ENCODE results near the gene HSPB3.
"Not testable (repeated sequence)": the region's sequence is repeated elsewhere in the genome, so short reads cannot be mapped to it uniquely, and the experiment has no call there.

HSPB3 gene

GRCh38 chr5:54457094-54457862 lies 1.8 kb downstream of the HSPB3 start:
- peak; percentile 71 for DNase-seq (ENCODE audit: low read depth)

- no peak for DNase-seq (ENCODE audit: low read depth)
Measured at GRCh38 chr5:54458221-54458620, 2.7 kb downstream of the HSPB3 start.

GRCh38 chr5:54460181-54460919 lies 4.9 kb downstream of the HSPB3 start:
- DNase-seq (ENCODE audit: low read depth), result no peak

- no peak for DNase-seq (ENCODE audit: low read depth)
Measured at GRCh38 chr5:54462281-54462680, 6.8 kb downstream of the HSPB3 start.

- DNase-seq (ENCODE audit: low read depth), result no peak
Measured at GRCh38 chr5:54463713-54464112, 8.2 kb downstream of the HSPB3 start.

- no peak for DNase-seq (ENCODE audit: low read depth)
Measured at GRCh38 chr5:54469622-54470021, 14.1 kb downstream of the HSPB3 start.

GRCh38 chr5:54470128-54470527 lies 14.6 kb downstream of the HSPB3 start:
- peak; percentile 50 for DNase-seq (ENCODE audit: low read depth)

GRCh38 chr5:54470677-54471076 lies 15.2 kb downstream of the HSPB3 start:
- peak; percentile 78 for DNase-seq (ENCODE audit: low read depth)

GRCh38 chr5:54471398-54471797 lies 15.9 kb downstream of the HSPB3 start:
- no peak for DNase-seq (ENCODE audit: low read depth)

GRCh38 chr5:54476682-54477081 lies 21.2 kb downstream of the HSPB3 start:
- DNase-seq (ENCODE audit: low read depth), result no peak

GRCh38 chr5:54477941-54478478 lies 22.5 kb downstream of the HSPB3 start:
- no peak for DNase-seq (ENCODE audit: low read depth)

GRCh38 chr5:54480296-54480695 lies 24.8 kb downstream of the HSPB3 start:
- DNase-seq (ENCODE audit: low read depth), result no peak

GRCh38 chr5:54484219-54484894 lies 28.9 kb downstream of the HSPB3 start:
- DNase-seq (ENCODE audit: low read depth), result no peak

GRCh38 chr5:54485659-54486058 lies 30.2 kb downstream of the HSPB3 start:
- DNase-seq (ENCODE audit: low read depth), result not testable (repeated sequence)

GRCh38 chr5:54489648-54489979 lies 34.1 kb downstream of the HSPB3 start:
- DNase-seq (ENCODE audit: low read depth), result not testable (repeated sequence)

- DNase-seq (ENCODE audit: low read depth), result no peak
Measured at GRCh38 chr5:54491326-54491725, 35.8 kb downstream of the HSPB3 start.

GRCh38 chr5:54492178-54492577 lies 36.7 kb downstream of the HSPB3 start:
- no peak for DNase-seq (ENCODE audit: low read depth)

- no peak for DNase-seq (ENCODE audit: low read depth)
Measured at GRCh38 chr5:54495027-54495426, 39.5 kb downstream of the HSPB3 start.

All from fibroblast of the conjunctiva (primary cell).